H9 (cell line): ENCODE data around the gene SEPTIN2. TPM values are rescaled to one million over a fixed set of nuclear protein-coding genes. Genes with fewer than 3 reads are reported as not detected.
A peak's percentile ranks its signal among the peaks of the same experiment; 100 is the strongest.

ENCODE experiments used
- DNase-seq: peaks from one replicate; pipeline ENCODE4 v3.0.0-alpha.2; 2017
- H2AFZ ChIP-seq: one replicate; pipeline ENCODE4 v1.6.1; 2013; ENCODE audit warnings: mild to moderate bottlenecking, low read length, control low read depth, moderate library complexity
- H2AK5ac ChIP-seq: 2 replicates; pipeline ENCODE4 v1.6.1; 2013; ENCODE audit warnings: low read length, control low read depth, mixed read lengths; ENCODE audit not compliant: insufficient read length
- H2BK120ac ChIP-seq: one replicate; pipeline ENCODE4 v1.6.1; 2013; ENCODE audit warnings: low read depth, mild to moderate bottlenecking, low read length, control low read depth, inconsistent platforms; ENCODE audit not compliant: poor library complexity, severe bottlenecking
- H2BK12ac ChIP-seq: 2 replicates; pipeline ENCODE4 v1.6.1; 2013; ENCODE audit warnings: low read length, control low read depth, mixed read lengths, low read depth; ENCODE audit not compliant: insufficient read length
- H2BK15ac ChIP-seq: 2 replicates; pipeline ENCODE4 v1.6.1; 2013; ENCODE audit warnings: low read depth, low read length, control low read depth
- H2BK20ac ChIP-seq: one replicate; pipeline ENCODE4 v1.6.1; 2013; ENCODE audit warnings: low read depth, mild to moderate bottlenecking, low read length, control low read depth, inconsistent platforms; ENCODE audit not compliant: poor library complexity, severe bottlenecking
- H2BK5ac ChIP-seq: 2 replicates; pipeline ENCODE4 v1.6.1; 2013; ENCODE audit warnings: low read length, control low read depth, mixed read lengths; ENCODE audit not compliant: insufficient read length
- H3K14ac ChIP-seq: 2 replicates; pipeline ENCODE4 v1.6.1; 2013; ENCODE audit warnings: low read length, control low read depth; ENCODE audit not compliant: insufficient read depth
- H3K18ac ChIP-seq: 2 replicates; pipeline ENCODE4 v1.6.1; 2013; ENCODE audit warnings: low read depth, mild to moderate bottlenecking, mixed read lengths, low read length, control low read depth; ENCODE audit not compliant: insufficient read length
- H3K23ac ChIP-seq: 2 replicates; pipeline ENCODE4 v1.6.1; 2013; ENCODE audit warnings: low read length, control low read depth, mixed read lengths, low read depth; ENCODE audit not compliant: insufficient read length
- H3K23me2 ChIP-seq: 2 replicates; pipeline ENCODE4 v1.6.1; 2013; ENCODE audit warnings: low read depth, mild to moderate bottlenecking, mixed read lengths, low read length, control low read depth; ENCODE audit not compliant: insufficient read length, poor library complexity, severe bottlenecking
- H3K27ac ChIP-seq: 2 replicates; pipeline ENCODE4 v1.5.1; 2013; ENCODE audit warnings: low read length, control low read depth, mixed read lengths, low read depth; ENCODE audit not compliant: insufficient read length
- H3K27me3 ChIP-seq: 2 replicates; pipeline ENCODE4 v1.6.1; 2013; ENCODE audit warnings: low read length, control low read depth, inconsistent platforms; ENCODE audit not compliant: insufficient read depth
- H3K4ac ChIP-seq: 2 replicates; pipeline ENCODE4 v1.6.1; 2013; ENCODE audit warnings: low read depth, mild to moderate bottlenecking, control low read depth, inconsistent platforms, low read length, moderate library complexity
- H3K4me1 ChIP-seq: 2 replicates; pipeline ENCODE4 v1.6.1; 2013; ENCODE audit warnings: low read length, control low read depth, inconsistent platforms; ENCODE audit not compliant: insufficient read depth
- H3K4me2 ChIP-seq: 2 replicates; pipeline ENCODE4 v1.6.1; 2013; ENCODE audit warnings: low read length, control low read depth, mixed read lengths; ENCODE audit not compliant: insufficient read length, insufficient read depth
- H3K56ac ChIP-seq: 2 replicates; pipeline ENCODE4 v1.6.1; 2013; ENCODE audit warnings: low read depth, mild to moderate bottlenecking, mixed read lengths, low read length, control low read depth; ENCODE audit not compliant: insufficient read length
- H3K79me1 ChIP-seq: 2 replicates; pipeline ENCODE4 v1.6.1; 2013; ENCODE audit warnings: low read depth, mild to moderate bottlenecking, moderate library complexity, low read length, control low read depth, inconsistent platforms; ENCODE audit not compliant: insufficient read depth, poor library complexity, severe bottlenecking
- H3K79me2 ChIP-seq: 2 replicates; pipeline ENCODE4 v1.6.1; 2013; ENCODE audit warnings: low read length, control low read depth, inconsistent platforms; ENCODE audit not compliant: insufficient read depth
- H3K9ac ChIP-seq: 2 replicates; pipeline ENCODE4 v1.6.1; 2013; ENCODE audit warnings: low read length, control low read depth, mixed read lengths; ENCODE audit not compliant: insufficient read length; ENCODE audit errors: extremely low read depth
- H3K9me3 ChIP-seq: one replicate; pipeline ENCODE4 v1.6.1; 2013; ENCODE audit warnings: low read depth, low read length, inconsistent platforms; ENCODE audit not compliant: control insufficient read depth
- H3T11ph ChIP-seq: one replicate; pipeline ENCODE4 v1.6.1; 2013; ENCODE audit warnings: mild to moderate bottlenecking, low read length, control low read depth, inconsistent platforms
- H4K20me1 ChIP-seq: one replicate; pipeline ENCODE4 v1.6.1; 2013; ENCODE audit not compliant: control insufficient read depth, insufficient read length, insufficient read depth
- H4K5ac ChIP-seq: 2 replicates; pipeline ENCODE4 v1.6.1; 2013; ENCODE audit warnings: low read depth, mild to moderate bottlenecking, mixed read lengths, low read length, control low read depth; ENCODE audit not compliant: insufficient read length
- H4K8ac ChIP-seq: replicated peaks from 2 replicates; pipeline ENCODE4 v1.6.1; 2013; ENCODE audit warnings: low read length, control low read depth, mixed read lengths, low read depth; ENCODE audit not compliant: insufficient read length
- H4K91ac ChIP-seq: 2 replicates; pipeline ENCODE4 v1.6.1; 2013; ENCODE audit warnings: low read depth, mild to moderate bottlenecking, moderate library complexity, mixed read lengths, low read length, control low read depth; ENCODE audit not compliant: insufficient read length
- H3K27ac Mint-ChIP-seq, 3 experiments: 2 replicates in 2 of 3; 3 replicates in 1 of 3; pipeline ENCODE4 v1.8.0; 2020 to 2021; ENCODE audit warnings: mixed read lengths in 3 of 3, mild to moderate bottlenecking in 1 of 3, moderate library complexity in 1 of 3
- H3K27me3 Mint-ChIP-seq: 2 replicates; pipeline ENCODE4 v1.8.0; 2021; ENCODE audit warnings: low read depth, mild to moderate bottlenecking, moderate library complexity, mixed read lengths
- H3K36me3 Mint-ChIP-seq, 3 experiments: 2 replicates in 2 of 3; 3 replicates in 1 of 3; pipeline ENCODE4 v1.8.0; 2020 to 2021; ENCODE audit warnings: low read depth in 3 of 3, mixed read lengths in 3 of 3; ENCODE audit not compliant: insufficient read depth in 1 of 3
- H3K4me1 Mint-ChIP-seq, 2 experiments: 2 replicates each; pipeline ENCODE4 v1.8.0; 2020; ENCODE audit warnings: mixed read lengths in 2 of 2
- H3K4me3 Mint-ChIP-seq, 2 experiments: 2 replicates in 1 of 2; 3 replicates in 1 of 2; pipeline ENCODE4 v1.8.0; 2020 to 2021; ENCODE audit warnings: mild to moderate bottlenecking in 2 of 2, mixed read lengths in 2 of 2, moderate library complexity in 1 of 2
- H3K9me3 Mint-ChIP-seq, 2 experiments: 2 replicates in 1 of 2; 3 replicates in 1 of 2; pipeline ENCODE4 v1.8.0; 2020; ENCODE audit warnings: mild to moderate bottlenecking in 2 of 2, mixed read lengths in 2 of 2, moderate library complexity in 1 of 2
- CTCF ChIP-seq: fragments of 200-600 bp; sonication (generic); conservative IDR thresholded peaks from 3 replicates; pipeline ENCODE4 v1.8.0; 2021; ENCODE audit warnings: antibody characterized with exemption, mild to moderate bottlenecking
- WGBS: extraction: QIAGEN DNeasy Blood & Tissue Kit; methylation state at CpG from one replicate; pipeline ENCODE4 v1.1.7; 2013; ENCODE audit warnings: missing lambda C conversion rate, low lambda C conversion rate, mixed read lengths; ENCODE audit not compliant: insufficient read length; ENCODE audit errors: extremely low coverage; 5-methylcytosine and 5-hydroxymethylcytosine counted together
- total RNA-seq: library from RNA; stranded (reverse); gene quantifications from 2 replicates; pipeline ENCODE4 v1.2.1, GENCODE V29; 2021

The SEPTIN2 gene
- total RNA-seq, 1 experiment from 2014 or later, result 385 TPM

GRCh38 chr2:241315093-241315878 is 439 bp upstream of the SEPTIN2 start, which contains the start of gene HDLBP:
Gene HDLBP (minus strand): TSS chr2:241315672. CDS start chr2:241266869, 48,803 bp downstream.
- Histone ChIP-seq H3K27me3 (no peaks in the 10 kb centered on the region), H3K9me3 (no peaks in the 10 kb centered on the region), H4K91ac (no peak within 1 kb of the TSS), H2BK20ac (no peak within 1 kb of the TSS), H3K23me2 (peaks cover 9% of the 10 kb centered on the region), H3K79me1 (no peaks in the 10 kb centered on the region), H3K9ac (peak within 1 kb of the TSS; percentile 99), H2BK12ac (no peak within 1 kb of the TSS), H3K79me2 (peaks cover 72% of the 10 kb centered on the region), H4K5ac (peak within 1 kb of the TSS; percentile 84), H3K23ac (no peak within 1 kb of the TSS), H3K27ac (peak within 1 kb of the TSS; percentile 84), H2BK120ac (peak within 1 kb of the TSS; percentile 70), H3K4me2 (peak within 1 kb of the TSS; percentile 95), H4K8ac (peak within 1 kb of the TSS; percentile 11), H2BK15ac (no peak within 1 kb of the TSS), H3K4ac (no peak within 1 kb of the TSS; the same call in 1 of the 2 replicates), H2AFZ (no peak within 1 kb of the TSS), H3K4me1 (no peaks in the 10 kb centered on the region), H3K18ac (peak within 1 kb of the TSS; percentile 99), H3K56ac (peak within 1 kb of the TSS; percentile 41), H4K20me1 (no peaks in the 10 kb centered on the region), H2AK5ac (no peak within 1 kb of the TSS), H2BK5ac (peak within 1 kb of the TSS; percentile 81), H3T11ph (no peak within 1 kb of the TSS), H3K14ac (peak within 1 kb of the TSS; percentile 99)
- no CpG with 5 or more reads among the region's 73 CpGs for WGBS
- peak; percentile 99 for DNase-seq
- peaks cover 4 to 25% (median 20%) of the 10 kb centered on the region in 3 experiments; a peak in 6 of 7 replicates for H3K36me3 Mint-ChIP-seq
- peak within 1 kb of the TSS; percentile 100 for H3K4me3 Mint-ChIP-seq
- H3K27me3 Mint-ChIP-seq, result no peaks in the 10 kb centered on the region
- no peaks in the 10 kb centered on the region; a peak in 1 of 5 replicates for H3K9me3 Mint-ChIP-seq
- H3K27ac Mint-ChIP-seq, result peak within 1 kb of the TSS; percentile 100
- peak; percentile 52 for TF ChIP-seq CTCF
- peaks cover 58% of the 10 kb centered on the region in 2 experiments for H3K4me1 Mint-ChIP-seq
